H1 (cell line): ENCODE data around the gene HS3ST3B1. TPM values are rescaled to one million over a fixed set of nuclear protein-coding genes. Genes with fewer than 3 reads are reported as not detected.

Experiments
- CBX8 ChIP-seq: fragments of 300-800, 300-1000 bp; sonication (generic); IDR thresholded peaks from 2 replicates; pipeline ENCODE4 v1.7.1; 2016; ENCODE audit warnings: low read depth, low read length, borderline replicate concordance
- HDAC6 ChIP-seq: IDR thresholded peaks from one replicate; pipeline ENCODE4 v1.7.1; 2012; ENCODE audit warnings: low read depth, mild to moderate bottlenecking, inconsistent platforms, low read length, moderate library complexity
- NRF1 ChIP-seq: IDR thresholded peaks from 2 replicates; pipeline ENCODE4 v1.6.1; 2011; ENCODE audit warnings: mild to moderate bottlenecking, low read depth, low read length, improper control_type of control experiment
- polyA plus RNA-seq, 7 experiments: library from polyadenylated mRNA; depleted of rRNA in 3 of 7; stranded (reverse) in 5 of 7; unstranded in 2 of 7; fragments of >200 nt in 5 of 7; fragments of 200-250 nt in 2 of 7; gene quantifications; 1 replicate in 5 of 7; 2 replicates in 1 of 7; 4 replicates in 1 of 7; pipeline versions ENCODE4 v1.2.1 to v1.2.3, GENCODE V29; 2011 to 2013; ENCODE audit warnings: missing spikeins in 2 of 7, mixed read lengths in 2 of 7
- total RNA-seq: library from RNA; stranded (reverse); fragmentation: NEBNext Ultra II Directional; extraction: Animal tissue kit (Norgen Biotek cat#: 25700); gene quantifications from 2 replicates; pipeline ENCODE4 v1.2.1, GENCODE V29; 2021

HS3ST3B1 gene
- total and polyA plus RNA-seq, 2 of the 8 experiments (the other 6 are each of a cell fraction or from before 2014, with no cell fraction given) = 4.7 to 14.4 TPM

GRCh38 chr17:14341866-14342265 lies 41.0 kb downstream of the HS3ST3B1 start (continued):
- TF ChIP-seq NRF1 = no peak
- TF ChIP-seq HDAC6 = no peak
- no peak for TF ChIP-seq CBX8
